Stimulated activated CD8-positive, alpha-beta memory T cell treated with anti-CD3 and anti-CD28 coated beads, Interleukin-4, amount 100 ng/mL, for 1 hour (primary cell): ENCODE data around the gene STIMATE.
A peak's percentile ranks its signal among the peaks of the same experiment; 100 is the strongest.

ENCODE experiments used
- DNase-seq, 2 donors: peaks; one replicate each; pipeline ENCODE4 v3.0.0-alpha.2; 2020; ENCODE audit warnings: low read depth in 2 of 2, low spot score in 1 of 2

STIMATE gene

GRCh38 chr3:52841981-52842340, 55.4 kb downstream of the STIMATE start:
- DNase-seq, result no peak

DNA sequence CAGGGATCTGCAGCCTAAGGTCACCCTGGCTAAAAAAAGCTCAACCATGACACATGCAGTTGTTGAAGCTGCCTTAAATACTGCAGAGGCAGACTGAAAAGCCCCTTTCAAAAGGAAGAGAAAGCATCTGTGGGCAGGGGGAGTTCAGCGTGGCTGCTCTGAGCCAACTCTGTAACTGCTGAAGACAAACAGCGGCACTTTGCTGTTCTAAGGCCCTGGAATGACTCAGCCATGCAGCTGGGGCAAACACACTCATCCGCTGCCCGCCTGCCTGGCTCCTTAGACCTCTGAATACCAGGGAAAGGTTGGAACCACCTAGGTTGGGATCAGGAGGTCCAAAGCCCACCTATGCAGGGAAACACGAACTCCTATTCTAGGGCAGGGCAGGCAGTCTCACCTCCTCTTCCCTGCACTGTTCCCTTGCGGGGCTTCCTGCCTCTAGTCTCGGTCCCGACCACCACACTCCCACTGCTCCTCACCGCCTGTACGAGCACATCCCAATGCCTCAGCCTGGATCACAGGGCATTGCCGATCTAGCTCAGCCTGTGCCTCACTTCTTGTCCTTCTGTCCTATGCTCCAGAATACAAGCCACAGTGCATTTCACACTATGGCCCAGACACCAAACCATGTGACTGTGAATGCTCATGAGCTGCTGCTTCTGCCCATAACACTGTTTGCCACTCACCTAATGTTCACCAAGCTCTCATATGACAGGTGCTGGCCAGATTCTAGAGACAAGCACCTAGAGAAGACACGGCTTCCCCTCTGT, 56.0 kb downstream of the STIMATE start:
- no peak for DNase-seq

DNA sequence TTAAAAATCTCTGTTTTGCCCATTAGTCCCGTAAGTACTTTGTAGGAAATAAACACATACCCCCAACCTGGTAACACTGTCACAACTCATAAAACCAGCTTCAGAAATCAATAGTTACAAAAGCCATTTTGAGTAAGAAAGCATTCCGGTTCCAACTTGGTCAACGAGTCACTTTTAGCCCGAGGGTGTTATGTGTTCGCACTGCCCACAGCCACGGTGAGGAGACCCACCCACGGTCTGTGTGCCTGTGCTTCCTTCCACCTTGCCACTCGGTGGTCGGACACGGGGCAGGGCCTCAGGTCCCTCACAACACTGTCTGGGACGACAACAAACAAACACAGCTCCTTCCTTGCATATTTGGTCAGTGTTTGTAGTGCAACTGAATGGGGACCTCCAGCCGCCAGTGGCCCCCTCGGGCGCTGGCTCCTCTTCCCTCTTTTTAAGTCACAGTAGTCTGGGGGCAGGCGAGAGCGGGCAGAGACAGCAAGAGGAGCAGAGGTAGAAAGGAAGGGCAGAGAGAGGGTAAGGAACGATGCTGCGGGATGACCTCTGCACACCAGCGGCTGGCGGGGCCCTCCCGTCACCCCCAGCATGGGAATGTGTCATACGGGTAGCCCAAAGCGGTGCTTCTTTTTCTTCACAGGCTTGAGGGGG, 57.3 kb downstream of the STIMATE start:
- no peak for DNase-seq

GRCh38 chr3:52839268-52839575, 58.1 kb downstream of the STIMATE start:
- no peak for DNase-seq

DNA sequence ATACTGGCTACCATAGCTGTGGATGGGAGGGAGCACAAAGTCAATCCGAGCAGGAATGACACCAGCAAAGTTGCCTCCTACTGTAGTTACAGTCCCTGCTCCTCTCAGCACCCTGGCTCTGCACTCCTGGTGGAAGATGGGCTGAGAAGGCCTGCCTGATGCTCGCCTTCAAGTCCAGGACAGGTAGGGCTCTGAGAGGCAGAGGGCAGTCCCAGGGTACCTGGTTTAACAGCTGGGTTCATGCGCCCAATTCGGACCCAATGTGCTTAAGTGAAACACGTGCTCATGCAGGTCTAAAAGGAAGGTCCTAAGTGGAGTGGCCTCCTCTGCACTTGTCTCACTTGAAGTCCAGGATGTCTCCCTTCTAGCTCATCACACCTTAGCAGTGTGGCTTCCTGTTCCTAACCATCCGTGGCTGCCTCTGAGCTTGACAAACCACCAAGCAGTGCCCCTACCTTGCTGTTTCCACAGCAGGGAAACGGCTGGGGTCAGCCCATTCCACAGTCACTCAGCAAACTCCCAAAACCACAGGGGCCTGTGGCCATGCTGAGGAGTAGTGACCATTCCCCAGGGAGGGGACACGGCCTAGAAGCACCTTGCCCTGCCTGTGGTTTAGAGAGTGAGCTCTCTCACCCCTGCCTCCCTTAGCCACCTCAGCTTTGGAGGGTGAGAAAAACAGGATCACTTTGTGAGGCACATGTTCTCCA, 58.6 kb downstream of the STIMATE start:
- DNase-seq, result peak in 1 of 2 donors; percentile 9

- no peak for DNase-seq
Measured at GRCh38 chr3:52836986-52837385, 60.4 kb downstream of the STIMATE start.

DNA sequence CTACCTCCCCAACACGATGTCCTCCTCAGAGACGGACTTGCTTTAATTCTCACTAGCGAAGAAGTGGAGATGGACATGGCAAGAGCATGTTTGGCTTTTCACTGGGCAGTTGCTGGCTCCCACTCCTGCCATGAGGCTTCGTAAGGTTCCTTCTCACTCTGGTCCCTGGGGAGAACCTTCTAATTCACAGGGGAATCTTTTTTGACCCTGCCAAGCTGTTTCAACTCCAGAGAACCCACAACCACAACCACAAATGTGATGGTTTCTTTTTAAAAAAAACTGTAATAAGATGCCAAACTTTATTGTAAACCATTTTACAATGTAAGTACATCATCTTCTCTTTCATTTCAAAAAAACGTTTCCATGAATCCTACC, 60.9 kb downstream of the STIMATE start:
- no peak for DNase-seq

DNA sequence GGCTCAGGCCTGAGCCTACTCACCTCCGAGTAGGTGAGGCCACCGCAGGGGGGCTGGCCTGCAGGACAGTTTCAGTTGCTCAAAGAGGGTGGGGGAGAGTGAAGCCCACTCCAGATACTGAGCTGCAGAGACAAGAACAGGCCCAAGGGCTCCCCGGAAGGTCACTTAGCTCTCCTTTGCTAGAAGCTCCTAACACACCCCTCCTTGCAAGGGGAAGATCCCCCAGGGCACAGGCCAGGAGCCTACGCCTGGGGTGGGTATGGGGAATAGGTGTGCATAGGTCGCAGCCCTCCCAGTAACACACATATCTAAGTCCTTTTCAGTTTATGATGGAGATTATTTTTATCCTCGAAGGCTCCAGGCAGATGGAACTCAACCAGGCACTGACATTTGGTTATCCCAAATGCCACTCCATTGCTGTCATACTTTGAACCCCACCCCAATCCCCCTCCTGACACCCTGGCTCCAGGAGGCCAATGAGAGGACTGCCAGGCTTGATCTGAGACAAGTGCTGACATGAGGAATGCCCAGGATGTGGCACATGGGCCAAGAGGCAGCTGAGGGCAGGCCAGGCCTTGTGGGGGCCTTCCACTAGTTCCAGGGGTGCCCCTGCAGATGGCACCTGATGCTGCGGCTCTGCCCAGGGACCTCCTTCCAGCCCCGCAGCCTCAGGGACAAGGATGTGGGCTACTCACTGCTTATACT, 61.4 kb downstream of the STIMATE start:
- DNase-seq, result no peak

- no peak for DNase-seq
Measured at GRCh38 chr3:52834871-52835501, 62.4 kb downstream of the STIMATE start, which contains the start of gene MUSTN1. Gene MUSTN1, minus strand, starts transcription at chr3:52835019. Its CDS starts 71 bp downstream, at chr3:52834948.

DNA sequence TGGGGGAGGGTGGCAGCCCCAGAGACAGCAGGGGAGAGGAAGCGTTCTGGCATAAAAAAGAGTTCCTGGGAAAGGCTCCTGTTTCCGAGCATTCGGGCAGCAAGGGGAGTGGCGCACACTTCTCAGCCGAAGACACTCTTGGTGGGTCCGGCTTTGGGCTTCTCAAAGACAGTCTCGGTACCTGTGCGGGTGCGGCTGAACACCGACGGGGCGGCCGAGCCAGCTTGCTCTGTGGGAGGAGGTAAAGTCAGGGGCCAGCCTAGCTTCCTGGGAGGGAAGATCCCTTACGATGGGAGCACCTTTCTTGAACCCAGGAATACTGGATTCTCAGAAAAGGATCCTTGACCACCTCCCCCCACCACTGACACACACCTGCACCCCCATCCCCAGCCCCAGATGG, 64.1 kb downstream of the STIMATE start:
- no peak for DNase-seq

DNA sequence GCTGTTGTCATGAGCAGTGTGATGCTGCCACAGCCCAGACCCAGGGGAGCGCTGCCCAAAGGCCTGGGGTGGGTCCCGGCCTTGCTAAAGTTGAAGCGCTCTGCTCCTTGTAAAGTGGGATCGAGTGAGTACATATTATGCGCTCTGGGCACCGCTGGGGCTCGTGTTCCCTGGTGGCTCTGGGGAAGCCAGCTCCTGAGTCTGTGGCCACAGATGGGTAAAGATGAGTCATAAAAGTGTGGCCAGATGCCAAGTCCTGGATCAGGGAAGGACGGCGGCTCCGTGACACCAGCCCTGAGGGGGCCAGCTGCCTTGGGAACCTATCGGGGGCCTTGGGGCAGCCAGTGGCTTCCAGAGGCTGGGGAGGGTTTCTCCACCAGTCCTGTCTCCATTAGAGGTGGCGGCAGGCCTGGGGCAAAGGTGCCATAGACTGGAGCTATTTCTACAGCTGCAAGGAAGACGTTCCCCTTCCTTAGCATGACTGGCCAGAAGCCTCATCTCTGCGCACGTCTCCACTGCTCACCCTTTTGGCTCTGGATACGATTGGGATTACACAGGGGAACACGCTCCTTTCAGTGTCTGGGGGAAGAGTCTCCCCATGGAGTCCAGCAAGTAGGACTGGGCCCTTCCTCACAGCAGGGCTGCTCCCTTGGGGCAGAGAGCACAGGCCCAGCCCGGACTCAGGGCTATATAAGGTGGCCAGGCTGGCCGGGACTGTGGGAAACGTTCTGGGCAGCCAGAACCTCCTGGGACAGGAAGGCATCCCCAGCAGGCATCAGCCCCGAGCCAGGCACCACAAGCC, 65.6 kb downstream of the STIMATE start:
- no peak for DNase-seq

DNA sequence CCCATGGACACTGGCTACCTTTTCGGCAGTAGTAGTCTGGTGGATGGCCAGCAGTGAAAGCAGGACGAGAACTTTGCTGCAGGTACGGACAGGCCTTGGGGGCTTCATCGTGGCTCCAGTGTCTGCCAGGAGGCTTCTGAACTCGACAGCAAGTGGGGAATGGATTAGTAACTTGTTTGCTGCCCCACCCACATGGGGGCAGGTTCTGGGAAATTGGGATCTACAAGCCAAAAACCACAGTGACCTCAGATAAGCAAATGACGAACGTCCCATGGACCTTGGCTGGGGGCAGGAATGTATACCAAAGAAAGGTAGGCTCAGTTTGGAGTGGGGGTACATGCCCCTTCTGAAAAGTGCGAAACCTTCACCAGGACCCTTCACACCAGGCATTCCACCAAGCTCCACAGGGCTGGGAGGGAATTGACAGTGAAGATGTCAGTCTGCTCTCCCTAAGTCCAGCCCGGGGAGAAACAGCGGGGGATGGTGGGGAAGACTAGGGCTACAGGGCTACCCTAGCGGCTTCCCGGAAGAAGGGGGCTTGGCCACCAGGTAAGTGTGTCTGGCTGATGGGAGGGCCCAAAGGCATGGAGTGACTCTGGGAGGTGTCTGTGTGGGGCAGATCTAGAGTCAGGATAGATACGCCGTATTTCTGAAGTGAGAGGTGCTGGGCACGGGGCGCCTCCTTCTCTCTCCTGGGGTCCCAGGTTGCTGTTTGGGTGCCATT, 66.7 kb downstream of the STIMATE start, which contains the start of gene ITIH4:
TSS of gene ITIH4 (minus strand) at position 138 of the 724 bp plus-strand sequence. CDS start at position 108, 30 bp downstream.
- no peak for DNase-seq

DNA sequence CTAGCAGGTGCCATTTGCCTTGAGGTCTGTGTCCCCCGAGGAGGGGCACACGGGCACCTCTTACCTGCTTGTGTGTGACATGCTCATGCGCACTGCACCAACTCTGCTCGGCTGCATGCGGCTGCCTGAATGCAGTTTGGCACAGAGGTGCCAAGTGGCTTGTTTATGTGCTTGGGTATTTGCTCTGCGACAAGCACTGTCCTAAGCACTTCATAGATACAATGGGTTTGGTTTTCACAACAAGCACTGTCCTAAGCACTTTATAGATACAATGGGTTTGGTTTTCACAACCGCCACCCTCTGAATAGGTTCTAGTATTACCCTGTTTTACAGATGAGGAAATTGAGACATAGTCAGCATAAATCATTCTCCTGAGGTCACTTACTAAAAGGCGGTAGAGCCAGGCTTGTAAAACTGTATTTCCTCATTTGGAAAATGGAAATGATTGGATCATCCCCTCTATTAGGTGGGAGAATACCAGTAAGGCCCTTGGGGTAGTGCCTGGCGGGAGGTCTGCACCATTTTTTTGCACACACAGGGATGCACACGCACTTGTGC, 67.4 kb downstream of the STIMATE start:
- DNase-seq, result no peak

DNA sequence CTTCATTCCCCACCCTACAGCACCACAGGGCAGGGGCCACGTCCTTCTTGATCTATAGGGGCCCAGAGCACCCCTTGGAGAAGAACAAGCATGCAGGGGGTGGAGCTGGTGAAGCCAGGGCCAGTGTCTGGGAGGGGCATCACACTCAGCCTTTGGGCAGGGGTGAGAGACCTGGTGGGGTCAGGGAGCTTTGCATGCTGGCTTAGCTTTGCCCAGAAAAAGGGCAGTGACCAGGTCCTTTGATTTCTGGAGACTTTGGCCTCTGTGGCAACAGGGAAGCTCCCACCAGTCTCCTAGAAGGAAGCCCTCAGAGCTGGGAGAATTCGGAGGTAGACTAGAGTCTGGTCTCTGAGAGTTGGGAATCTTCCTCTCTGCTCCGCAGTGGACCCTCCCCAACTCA, 67.9 kb downstream of the STIMATE start:
- DNase-seq, result no peak

DNA sequence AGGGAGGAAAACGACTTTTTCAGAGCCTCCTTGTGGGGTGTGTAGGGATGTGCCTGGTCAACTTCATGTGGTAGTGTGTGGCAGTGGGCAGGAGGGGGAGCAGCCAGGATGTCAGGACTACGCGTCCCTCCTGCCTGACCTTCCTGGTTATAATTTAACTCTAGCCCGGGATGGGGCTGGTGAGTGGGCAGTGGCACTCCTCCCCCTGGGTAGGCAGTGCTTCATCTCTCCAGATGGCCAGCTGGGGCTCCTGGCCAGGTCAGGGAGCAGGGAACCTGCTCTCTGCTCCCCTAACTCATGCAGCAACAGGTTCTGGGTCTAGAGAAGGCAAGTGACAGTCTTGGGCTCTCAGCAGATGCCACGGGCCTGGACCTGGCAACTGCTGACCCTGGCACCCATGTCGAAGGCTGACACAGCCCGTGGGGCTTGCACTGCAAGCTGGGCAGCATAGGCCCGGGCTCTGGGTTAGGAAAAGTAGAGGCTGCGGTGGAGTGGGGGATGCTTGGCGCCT, 69.4 kb downstream of the STIMATE start:
- no peak for DNase-seq

DNA sequence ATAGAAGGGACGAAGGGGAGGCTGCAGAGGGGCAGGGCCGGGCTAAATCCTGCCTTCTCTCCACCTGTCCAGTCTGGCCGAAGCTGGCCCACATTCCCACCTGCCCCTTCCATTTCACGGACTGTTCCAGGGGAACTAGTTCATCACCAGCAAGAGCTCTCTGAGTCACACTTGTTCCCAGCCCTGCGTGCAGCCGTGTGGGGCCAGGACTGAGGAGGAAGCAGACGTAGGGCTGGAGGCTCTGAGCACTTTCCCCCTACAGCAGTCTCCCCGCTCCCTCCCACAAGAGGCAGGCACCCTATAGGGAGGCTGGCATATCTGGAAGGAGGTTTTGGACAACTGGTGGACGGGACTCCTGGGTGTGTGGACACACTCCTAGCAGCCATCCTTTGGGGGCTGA, 69.9 kb downstream of the STIMATE start:
- DNase-seq, result no peak

- no peak for DNase-seq
Measured at GRCh38 chr3:52824037-52824436, 73.3 kb downstream of the STIMATE start.

DNA sequence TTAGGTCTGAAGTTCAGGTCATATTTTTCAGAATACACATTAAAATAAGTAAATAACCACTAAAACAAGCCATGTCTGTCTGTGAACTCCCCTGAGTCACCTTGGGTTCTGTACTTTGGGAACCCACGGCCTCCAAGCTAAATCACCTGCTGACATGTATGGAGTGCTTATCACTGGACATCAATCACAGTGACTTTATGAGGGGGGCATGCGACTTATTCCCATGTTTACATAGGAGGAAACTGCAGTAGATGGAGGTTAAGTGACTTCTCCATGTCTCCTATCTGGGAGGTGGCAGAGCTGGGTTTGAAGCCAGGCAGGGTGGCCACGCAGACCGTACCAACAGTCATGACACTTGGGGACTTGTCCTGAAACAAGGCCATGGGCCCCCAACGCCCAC, 75.0 kb downstream of the STIMATE start:
- DNase-seq, result no peak

DNA sequence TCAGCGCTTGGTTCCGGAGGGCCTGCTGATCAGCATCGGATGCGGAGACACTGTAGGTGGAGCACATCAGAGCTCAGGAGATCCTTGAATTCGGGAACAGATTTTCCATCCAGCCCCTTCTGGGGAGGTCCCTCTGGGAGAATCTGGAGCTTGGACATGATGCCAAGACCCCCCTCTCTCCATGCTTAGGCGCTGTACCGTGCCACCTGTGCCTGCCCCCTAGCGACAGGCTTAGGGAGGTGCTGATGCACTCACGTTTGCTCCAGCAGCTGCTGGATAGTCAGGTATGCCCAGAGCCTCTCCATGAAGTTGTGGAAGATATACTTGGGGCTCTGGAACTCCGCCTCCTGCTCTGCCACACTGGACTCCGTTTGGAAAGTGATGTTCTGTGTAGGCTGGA, 76.6 kb downstream of the STIMATE start:
- no peak for DNase-seq
